Measurements from ENCODE around the gene HSFY1. TPM values are rescaled to one million over a fixed set of nuclear protein-coding genes. Genes with fewer than 3 reads are reported as not detected.
"Not testable (repeated sequence)": the region's sequence is repeated elsewhere in the genome, so short reads cannot be mapped to it uniquely, and the experiment has no call there.

HSFY1 gene
- polyA plus RNA-seq (ENCODE audit: insufficient read length) = 0.38 TPM
- long read RNA-seq, donor 1 = 0 reads
- long read RNA-seq, donor 2 = 0 reads
- long read RNA-seq, donor 3 = 0 reads
- long read RNA-seq, donor 4 = 0 reads
- long read RNA-seq, donor 5 = 0 reads
- long read RNA-seq, donor 6 = 0 reads
- long read RNA-seq, donor 7 = 0 reads
- long read RNA-seq, donor 8 = 0 reads

DNA sequence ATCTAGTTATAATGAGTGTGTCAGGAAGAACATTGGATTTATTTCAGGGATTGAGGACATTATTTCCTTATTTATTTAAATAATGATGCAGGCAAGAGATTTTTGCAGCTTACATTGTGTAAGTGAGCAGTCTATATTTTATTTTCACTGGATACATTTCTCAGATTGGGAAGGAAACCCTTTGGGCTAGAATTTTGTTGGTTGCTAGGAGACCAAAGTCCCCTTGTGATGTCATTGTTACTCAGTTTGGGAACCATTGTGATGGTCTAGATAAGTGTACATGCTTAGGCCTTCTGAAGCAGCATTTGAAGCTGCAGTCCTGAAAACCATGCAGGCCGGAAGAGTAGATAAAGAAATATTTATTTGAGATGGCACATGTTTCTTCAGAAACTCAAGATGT is at the start of gene HSFY1:
Gene HSFY1, plus strand, starts transcription at position 301 of the 400 bp plus-strand sequence. Its CDS starts 68 bp downstream, at position 369.
- DNase-seq = not testable (repeated sequence)

DNA sequence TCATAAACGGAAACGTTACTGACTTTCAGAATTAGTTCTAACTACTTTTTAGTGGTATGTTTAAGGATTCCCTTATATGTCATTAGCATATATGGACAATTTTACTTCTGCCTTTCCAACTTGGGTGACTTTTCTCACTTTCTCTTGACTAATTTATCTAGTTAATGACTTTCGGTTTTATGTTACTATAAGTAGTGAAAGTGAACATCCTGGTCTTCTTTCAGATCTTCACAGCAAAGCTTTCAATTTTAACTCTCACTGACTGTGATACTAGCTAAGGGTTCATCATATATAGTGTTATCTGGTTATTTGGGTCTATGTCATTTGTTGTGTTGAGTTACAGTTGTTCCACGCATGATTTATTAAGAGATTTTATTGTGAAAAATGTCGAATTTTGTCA is 42.3 kb upstream of the HSFY1 start:
- not testable (repeated sequence) for DNase-seq

- not testable (repeated sequence) for DNase-seq
Measured at GRCh38 chrY:18530995-18531655, 15.4 kb upstream of the HSFY1 start.

DNA sequence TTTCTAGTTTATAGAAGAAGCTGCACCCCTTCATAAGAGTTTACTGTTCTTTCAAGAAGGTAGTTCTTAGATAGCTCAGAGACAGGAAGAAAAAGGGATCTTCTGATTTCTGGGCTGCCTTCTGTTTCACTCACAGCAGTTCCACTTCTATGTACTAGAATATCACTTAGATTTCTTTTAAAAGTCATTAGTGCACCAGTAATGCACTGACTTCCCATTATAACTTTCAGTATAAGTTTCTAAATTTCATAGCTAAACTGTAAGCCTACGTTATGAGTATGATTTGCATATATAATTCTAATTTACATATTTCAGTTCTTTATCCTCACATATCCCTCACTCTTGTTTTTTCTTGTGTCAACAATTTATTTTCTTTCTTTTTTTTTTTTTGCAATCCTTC is 7.6 kb upstream of the HSFY1 start:
- not testable (repeated sequence) for DNase-seq

- not testable (repeated sequence) for DNase-seq
Measured at GRCh38 chrY:18553132-18553531, 6.6 kb downstream of the HSFY1 start.

GRCh38 chrY:18565915-18566314 is 19.4 kb downstream of the HSFY1 start:
- DNase-seq = not testable (repeated sequence)

Other genes with a start within 250 kb of the HSFY1 start
- 0.63 TPM for gene HSFY2, start 227.0 kb downstream of the HSFY1 start, polyA plus RNA-seq (ENCODE audit: insufficient read length)

Measured in left kidney (tissue), 8 donors.